ENCODE measurements around the gene TMPRSS2. TPM values are rescaled to one million over a fixed set of nuclear protein-coding genes. Genes with fewer than 3 reads are reported as not detected.
"Not testable (repeated sequence)": the region's sequence is repeated elsewhere in the genome, so short reads cannot be mapped to it uniquely, and the experiment has no call there.

The TMPRSS2 gene
- total RNA-seq, 1 donor from 2014 or later, result not detected

DNA sequence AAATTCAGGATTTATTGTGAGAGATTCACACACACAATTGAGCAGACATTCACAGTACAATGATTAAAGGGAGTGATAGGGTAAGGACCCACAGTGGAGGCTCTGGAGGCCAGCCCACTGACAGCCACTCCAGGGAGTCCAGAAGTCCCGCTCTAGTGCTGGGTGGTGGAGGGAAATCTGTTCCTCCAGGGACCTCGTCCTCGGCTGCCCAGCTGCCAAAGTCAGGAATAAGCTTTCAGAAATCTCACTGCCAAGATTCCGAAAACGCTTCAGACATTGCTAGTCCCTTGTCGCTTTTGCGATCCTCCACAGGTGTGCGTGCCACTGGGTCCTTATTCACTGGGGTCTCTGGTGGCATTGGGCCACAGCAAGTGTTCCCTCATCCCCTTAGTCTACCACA lies 79.6 kb downstream of the TMPRSS2 start:
- TF ChIP-seq, protein P1, sequence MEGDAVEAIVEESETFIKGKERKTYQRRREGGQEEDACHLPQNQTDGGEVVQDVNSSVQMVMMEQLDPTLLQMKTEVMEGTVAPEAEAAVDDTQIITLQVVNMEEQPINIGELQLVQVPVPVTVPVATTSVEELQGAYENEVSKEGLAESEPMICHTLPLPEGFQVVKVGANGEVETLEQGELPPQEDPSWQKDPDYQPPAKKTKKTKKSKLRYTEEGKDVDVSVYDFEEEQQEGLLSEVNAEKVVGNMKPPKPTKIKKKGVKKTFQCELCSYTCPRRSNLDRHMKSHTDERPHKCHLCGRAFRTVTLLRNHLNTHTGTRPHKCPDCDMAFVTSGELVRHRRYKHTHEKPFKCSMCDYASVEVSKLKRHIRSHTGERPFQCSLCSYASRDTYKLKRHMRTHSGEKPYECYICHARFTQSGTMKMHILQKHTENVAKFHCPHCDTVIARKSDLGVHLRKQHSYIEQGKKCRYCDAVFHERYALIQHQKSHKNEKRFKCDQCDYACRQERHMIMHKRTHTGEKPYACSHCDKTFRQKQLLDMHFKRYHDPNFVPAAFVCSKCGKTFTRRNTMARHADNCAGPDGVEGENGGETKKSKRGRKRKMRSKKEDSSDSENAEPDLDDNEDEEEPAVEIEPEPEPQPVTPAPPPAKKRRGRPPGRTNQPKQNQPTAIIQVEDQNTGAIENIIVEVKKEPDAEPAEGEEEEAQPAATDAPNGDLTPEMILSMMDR (IDR thresholded peaks at IDR 0.05; ENCODE audit: borderline replicate concordance), result no peak
- DNase-seq, result no peak
- H3K27ac ChIP-seq (replicated peaks), result no peak overlapping the region
- intact Hi-C loops (cut with micrococcal nuclease), result no loop called here
- H3K27me3 ChIP-seq (ENCODE audit: low read depth), result peaks cover 28% of the 10 kb centered on the region
- no peaks in the 10 kb centered on the region for H3K9me3 ChIP-seq (replicated peaks)
- H3K4me3 ChIP-seq, result no peak overlapping the region
- H3K36me3 ChIP-seq, result peaks cover 39% of the 10 kb centered on the region
- H3K4me1 ChIP-seq, result peaks cover 35% of the 10 kb centered on the region

DNA sequence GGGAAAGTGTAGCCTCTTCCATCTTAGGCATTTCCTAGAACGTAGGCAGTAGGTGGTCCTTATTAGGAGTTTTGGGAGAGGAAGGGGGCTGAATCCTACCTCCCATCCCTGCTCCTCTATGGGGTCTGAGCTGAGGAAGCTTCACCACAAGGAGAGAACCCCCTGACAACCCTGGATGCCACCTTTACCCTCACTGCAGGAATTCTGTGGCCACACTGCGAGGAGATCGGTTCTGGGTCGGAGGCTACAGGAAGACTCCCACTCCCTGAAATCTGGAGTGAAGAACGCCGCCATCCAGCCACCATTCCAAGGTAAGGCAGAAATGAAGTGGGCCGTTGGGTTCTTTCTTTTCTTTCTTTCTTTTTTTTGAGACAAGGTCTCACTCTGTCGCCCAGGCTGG lies 80.4 kb downstream of the TMPRSS2 start:
- no peak overlapping the region for H3K27ac ChIP-seq (replicated peaks)
- H3K9me3 ChIP-seq (replicated peaks), result no peaks in the 10 kb centered on the region
- peaks cover 35% of the 10 kb centered on the region for H3K4me1 ChIP-seq
- TF ChIP-seq, protein P1 (IDR thresholded peaks at IDR 0.05; ENCODE audit: borderline replicate concordance), result no peak
- intact Hi-C loops (cut with micrococcal nuclease), result no loop called here
- peaks cover 28% of the 10 kb centered on the region for H3K27me3 ChIP-seq (ENCODE audit: low read depth)
- H3K36me3 ChIP-seq, result peaks cover 32% of the 10 kb centered on the region
- H3K4me3 ChIP-seq, result peak overlapping the region; percentile 77
- DNase-seq, result no peak

DNA sequence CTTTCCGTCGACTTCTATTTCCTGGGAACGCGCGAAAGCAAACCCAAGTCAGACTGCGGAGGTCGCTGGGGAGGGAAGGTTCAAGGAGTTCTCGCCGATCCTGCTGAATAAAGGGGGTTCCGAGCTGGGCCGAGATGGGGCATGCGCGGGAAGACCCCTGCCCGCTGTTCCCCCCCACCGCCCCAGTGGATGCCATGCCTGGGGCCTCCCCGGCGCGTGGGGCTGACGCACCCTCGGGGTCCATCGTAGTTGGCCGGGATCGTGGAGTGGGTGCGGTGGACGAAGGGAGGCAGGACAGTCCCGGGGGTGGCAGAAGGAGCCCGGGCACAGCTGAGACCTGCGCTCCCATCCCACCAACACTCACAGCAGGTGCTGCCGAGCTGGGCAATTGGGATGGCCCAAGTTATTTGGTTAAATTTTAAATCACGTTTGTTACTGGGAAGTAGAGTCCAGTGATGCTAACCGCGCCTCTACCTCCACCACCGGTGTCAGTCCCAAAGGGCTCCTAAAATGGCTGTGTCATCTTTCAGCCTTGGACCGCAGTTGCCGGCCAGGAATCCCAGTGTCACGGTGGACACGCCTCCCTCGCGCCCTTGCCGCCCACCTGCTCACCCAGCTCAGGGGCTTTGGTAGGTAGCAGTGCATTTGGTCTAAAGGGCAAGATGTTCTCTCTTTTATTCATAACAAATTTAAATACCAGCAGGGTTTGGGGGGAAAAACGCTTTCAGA lies 81.1 kb downstream of the TMPRSS2 start:
- Histone ChIP-seq H3K36me3 (peaks cover 25% of the 10 kb centered on the region), H3K4me3 (peak overlapping the region; percentile 77), H3K4me1 (peaks cover 40% of the 10 kb centered on the region), H3K9me3 (replicated peaks) (no peaks in the 10 kb centered on the region), H3K27me3 (ENCODE audit: low read depth) (peaks cover 28% of the 10 kb centered on the region), H3K27ac (replicated peaks) (peak overlapping the region; percentile 81)
- DNase-seq, result no peak
- TF ChIP-seq, protein P1 (IDR thresholded peaks at IDR 0.05; ENCODE audit: borderline replicate concordance), result no peak
- intact Hi-C loops (cut with micrococcal nuclease), result no loop called here

DNA sequence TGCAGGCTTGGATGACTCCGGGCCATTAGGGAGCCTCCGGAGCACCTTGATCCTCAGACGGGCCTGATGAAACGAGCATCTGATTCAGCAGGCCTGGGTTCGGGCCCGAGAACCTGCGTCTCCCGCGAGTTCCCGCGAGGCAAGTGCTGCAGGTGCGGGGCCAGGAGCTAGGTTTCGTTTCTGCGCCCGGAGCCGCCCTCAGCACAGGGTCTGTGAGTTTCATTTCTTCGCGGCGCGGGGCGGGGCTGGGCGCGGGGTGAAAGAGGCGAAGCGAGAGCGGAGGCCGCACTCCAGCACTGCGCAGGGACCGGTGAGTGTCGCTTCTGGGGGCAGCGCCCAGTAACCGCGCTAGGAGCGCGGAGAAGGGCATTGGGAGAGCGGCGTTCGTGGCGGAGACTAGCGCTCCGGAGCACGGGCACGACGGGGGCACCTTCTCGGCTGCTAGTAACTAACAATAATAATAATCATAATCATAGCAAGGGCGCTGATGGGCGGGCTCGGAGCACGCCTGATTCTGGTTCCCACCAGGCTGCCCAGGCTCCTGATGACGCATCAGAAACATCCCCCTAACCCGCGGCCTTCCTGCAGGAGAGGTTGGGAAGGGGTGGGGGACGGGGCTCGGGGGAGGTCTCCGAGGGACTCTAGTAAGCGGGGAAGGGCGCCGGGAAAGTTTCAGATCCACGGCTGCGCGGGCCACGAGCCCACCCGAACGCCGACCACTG lies 81.8 kb downstream of the TMPRSS2 start, which contains the start of gene MX1:
Gene MX1 (plus strand): TSS at position 286 of the 722 bp plus-strand sequence. CDS start 5,832 bp downstream, outside the sequence.
- peak within 1 kb of the TSS; percentile 81 for H3K27ac ChIP-seq (replicated peaks)
- peaks cover 45% of the 10 kb centered on the region for H3K4me1 ChIP-seq
- H3K36me3 ChIP-seq, result peaks cover 17% of the 10 kb centered on the region
- intact Hi-C loops (cut with micrococcal nuclease), result no loop called here
- H3K9me3 ChIP-seq (replicated peaks), result no peaks in the 10 kb centered on the region
- peak; percentile 81 for DNase-seq
- H3K4me3 ChIP-seq, result peak within 1 kb of the TSS; percentile 77
- TF ChIP-seq, protein P1 (IDR thresholded peaks at IDR 0.05; ENCODE audit: borderline replicate concordance), result no peak
- H3K27me3 ChIP-seq (ENCODE audit: low read depth), result peaks cover 28% of the 10 kb centered on the region

DNA sequence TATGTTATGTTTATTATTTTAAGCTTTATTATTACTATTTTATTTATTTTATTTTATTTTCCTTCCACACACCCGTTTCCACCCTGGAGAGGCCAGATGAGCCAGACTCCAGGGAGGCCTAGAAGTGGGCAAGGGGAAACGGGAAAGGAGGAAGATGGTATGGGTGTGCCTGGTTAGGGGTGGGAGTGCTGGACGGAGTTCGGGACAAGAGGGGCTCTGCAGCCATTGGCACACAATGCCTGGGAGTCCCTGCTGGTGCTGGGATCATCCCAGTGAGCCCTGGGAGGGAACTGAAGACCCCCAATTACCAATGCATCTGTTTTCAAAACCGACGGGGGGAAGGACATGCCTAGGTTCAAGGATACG lies 82.4 kb downstream of the TMPRSS2 start:
- TF ChIP-seq, protein P1 (IDR thresholded peaks at IDR 0.05; ENCODE audit: borderline replicate concordance), result no peak
- intact Hi-C loops (cut with micrococcal nuclease), result no loop called here
- no peaks in the 10 kb centered on the region for H3K9me3 ChIP-seq (replicated peaks)
- peaks cover 15% of the 10 kb centered on the region for H3K36me3 ChIP-seq
- peaks cover 28% of the 10 kb centered on the region for H3K27me3 ChIP-seq (ENCODE audit: low read depth)
- H3K4me1 ChIP-seq, result peaks cover 51% of the 10 kb centered on the region
- DNase-seq, result no peak
- H3K4me3 ChIP-seq, result peak overlapping the region; percentile 77
- peak overlapping the region; percentile 81 for H3K27ac ChIP-seq (replicated peaks)

DNA sequence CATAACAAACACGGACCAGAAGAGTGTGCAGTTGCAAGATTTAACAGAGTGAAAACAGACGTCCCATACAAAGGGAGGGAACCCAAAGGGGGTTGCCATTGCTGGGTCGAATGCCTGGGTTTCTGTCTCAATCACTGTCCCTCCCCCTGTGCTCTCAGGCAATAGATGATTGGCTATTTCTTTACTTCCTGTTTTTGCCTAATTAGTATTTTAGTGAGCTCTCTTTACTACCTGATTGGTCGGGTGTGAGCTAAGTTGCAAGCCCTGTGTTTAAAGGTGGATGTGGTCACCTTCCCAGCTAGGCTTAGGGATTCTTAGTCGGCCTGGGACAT lies 84.7 kb downstream of the TMPRSS2 start:
- H3K9me3 ChIP-seq (replicated peaks); H3K4me3 ChIP-seq; H3K36me3 ChIP-seq; intact Hi-C loops (cut with micrococcal nuclease); H3K27ac ChIP-seq (replicated peaks); DNase-seq: not testable (repeated sequence)
- Histone ChIP-seq H3K27me3 (ENCODE audit: low read depth) (peaks cover 25% of the 10 kb centered on the region), H3K4me1 (peaks cover 55% of the 10 kb centered on the region)

Data from left ventricle myocardium inferior (tissue), 1 donor.